HG02884 (cell line): Measurements from ENCODE around the gene ADCY1.

Experiments
- ATAC-seq: cut with Tn5 transposase; IDR thresholded peaks from one replicate; pipeline ENCODE4 v1.9.1; 2021; ENCODE audit warnings: mild to moderate bottlenecking, moderate library complexity; ENCODE audit not compliant: unreplicated experiment

The ADCY1 gene

DNA sequence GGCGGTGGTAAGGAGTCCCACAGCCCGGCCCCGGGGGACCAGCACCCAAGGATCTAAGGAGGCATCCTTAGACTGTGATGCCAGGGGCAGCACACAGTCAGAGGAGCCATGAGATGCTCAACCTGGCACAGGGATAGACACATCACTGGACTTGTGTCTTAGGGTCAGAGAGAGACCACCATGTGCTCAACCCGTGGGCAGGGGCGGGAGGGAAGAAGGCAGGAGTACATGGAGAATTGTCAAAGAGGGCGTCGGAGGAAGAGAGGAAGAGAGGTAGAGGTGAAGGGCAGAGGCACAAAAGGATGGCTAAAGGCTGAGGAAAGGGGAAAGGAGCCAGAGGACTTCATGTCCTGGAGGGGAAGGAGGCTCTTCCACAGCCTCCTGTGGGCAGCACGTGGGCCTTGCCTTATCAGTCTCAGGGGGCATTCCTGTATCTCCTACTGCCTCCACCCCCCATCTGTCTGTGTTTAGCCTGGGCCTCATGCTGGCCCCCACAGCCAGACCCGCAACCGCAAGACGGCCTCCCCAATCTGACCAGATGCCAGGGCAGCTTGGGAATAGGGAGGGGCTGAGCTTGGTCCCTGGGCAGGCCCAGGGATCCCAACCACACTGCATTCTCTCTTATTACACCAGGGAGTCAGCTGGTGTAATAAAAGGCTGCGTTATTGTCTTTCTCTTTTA, 2.2 kb downstream of the ADCY1 start:
- no peak for ATAC-seq

DNA sequence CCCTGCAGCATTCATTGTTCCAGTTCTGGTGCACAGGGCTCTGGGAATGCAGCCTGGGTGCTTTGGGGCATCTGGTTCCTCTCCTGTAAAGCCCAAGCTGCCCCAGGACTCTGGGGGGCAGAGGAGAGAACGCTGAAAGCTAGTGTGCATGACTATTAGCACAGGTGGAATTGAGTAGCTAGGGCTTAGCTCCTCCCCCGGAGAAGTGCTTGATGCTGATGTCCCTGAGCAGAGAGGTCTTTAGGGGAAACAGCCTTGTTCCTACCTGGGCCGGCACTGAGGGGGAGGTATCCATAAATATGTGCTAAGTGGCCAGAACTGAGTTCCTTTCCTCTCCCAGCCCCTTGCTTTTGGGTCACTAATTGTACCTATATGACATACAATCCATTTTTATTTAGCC, 3.9 kb downstream of the ADCY1 start:
- ATAC-seq = no peak

DNA sequence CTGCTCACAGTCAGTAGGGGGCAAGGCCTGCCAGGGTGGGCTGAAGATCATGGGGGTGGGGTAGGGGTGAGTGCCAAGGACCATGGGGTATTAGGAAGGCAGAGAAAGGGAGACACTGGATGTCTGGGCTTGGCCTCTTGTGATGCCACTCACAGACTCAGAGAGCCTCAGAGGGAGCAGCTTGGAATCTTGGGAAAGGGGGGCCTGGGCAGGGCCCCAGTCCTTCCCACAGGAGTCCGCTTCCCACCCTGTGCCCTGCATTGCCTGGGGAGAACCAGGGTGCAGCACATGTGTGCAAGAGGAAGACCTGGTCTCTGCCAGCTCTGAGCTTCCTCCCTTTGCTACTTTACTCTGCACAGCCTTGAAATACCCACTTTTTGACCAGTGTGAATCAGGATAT, 4.3 kb downstream of the ADCY1 start:
- no peak for ATAC-seq

DNA sequence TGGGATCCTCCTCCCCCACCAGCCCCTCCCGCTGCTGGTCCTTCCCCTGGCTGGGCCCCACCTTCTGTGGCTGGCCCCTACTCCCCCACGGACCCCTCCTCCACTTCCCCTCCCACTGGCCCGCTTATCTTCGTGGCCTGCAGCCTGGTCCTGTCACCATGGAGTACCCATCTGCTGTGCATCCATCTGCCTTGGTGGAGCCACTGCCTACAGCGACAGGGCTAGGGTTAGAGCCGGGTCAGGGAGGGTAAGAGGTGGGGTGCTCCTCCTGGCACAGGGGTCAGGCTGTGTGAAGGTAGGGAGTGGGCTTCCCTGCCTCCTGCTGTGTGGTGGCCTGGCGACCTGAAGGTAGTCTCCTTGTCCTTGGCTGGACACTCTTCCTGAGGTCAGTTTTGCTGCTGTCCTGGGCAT, 5.2 kb downstream of the ADCY1 start:
- ATAC-seq = no peak

DNA sequence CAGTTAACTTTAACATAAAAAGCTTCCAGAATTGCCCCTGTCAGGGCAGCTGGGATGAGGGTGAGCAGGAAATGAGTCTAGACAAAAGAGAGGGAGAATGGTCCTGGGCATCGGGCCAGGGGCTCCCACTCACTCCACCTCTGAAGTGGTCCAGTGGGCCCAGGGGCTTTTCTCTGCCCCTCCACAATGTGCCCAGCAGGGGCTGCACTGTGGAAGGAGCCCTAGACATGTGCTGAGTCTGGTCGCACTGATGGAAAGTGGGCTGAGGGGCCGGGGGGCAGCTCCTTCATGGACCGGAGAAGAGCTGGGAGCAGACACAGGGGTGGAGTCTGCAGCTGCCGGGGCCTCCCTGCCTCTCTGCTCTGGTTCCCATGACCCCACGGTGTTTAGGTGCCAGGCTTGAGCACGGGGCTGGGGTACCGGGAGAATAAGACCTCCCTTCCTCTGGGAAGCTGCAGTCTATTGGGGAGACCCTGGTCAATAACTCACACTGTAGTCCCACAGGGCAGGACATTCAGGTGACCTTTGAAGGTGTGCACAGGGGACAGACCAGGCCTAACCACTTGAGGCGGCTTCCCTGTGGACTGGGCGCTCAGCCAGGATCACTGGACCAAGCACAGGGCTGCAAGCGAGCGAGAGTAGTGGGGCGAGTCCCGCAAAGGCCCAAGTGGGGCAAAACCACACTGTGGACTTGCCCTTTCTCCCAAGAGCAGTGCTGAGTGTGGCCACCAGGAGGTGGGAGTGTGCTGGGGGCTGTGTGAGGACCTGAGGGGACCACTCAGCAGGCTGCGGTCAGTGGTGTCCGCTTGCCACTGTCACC, 6.1 kb downstream of the ADCY1 start:
- ATAC-seq = no peak

DNA sequence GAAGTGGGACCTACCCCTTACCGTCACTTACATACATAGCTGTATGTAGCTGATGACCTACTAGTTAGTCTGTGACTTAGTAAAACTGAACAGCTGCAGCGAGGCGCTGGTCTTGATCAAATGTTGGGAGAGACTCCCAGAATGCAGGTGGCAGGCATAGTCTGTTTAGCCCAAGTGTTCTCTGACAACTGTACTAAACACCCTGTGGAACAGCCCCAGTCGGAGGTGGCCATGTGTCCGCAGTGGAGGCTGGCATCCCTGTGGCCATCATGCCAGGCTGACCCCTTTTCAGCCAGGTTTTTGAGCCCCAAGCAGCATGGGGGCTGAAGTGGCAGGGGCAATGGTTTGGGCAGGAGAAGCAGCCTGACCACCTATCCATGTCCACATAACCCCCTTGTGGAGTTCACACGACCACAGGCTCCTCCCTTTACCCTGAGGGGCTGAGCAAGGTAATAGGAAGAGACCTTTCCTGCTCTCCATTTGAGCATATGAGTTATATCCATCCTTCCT, 7.2 kb downstream of the ADCY1 start:
- ATAC-seq = no peak

DNA sequence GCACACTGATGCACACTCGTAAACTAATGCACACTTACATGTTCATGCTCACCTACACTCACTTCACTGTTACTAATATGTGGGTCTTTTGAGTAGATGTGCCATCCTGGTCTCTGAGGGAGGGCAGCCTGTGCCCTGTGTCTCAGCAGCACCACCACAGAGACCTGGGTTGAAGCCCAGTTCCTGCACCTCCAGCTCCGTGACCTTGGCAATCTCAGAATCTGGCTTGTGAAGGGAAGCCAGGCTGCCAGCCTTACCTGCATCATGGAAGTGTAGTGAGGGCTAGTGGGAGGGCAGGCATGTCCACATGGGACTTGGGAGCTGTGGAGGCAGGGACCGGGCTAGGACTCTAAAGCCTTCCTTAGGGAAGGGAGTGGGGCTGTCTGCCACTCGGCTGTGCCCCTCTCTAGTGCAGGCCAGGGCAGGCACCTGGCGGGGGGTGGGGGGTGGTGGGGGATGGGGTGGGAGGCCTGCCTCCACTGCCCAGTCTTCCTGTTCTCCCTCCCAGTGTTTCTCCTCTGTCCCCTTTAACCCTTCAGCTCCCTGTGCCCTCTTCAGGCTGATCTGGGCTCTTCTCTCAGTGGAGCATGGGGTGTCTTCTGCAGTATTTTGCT, 8.1 kb downstream of the ADCY1 start:
- ATAC-seq = no peak

DNA sequence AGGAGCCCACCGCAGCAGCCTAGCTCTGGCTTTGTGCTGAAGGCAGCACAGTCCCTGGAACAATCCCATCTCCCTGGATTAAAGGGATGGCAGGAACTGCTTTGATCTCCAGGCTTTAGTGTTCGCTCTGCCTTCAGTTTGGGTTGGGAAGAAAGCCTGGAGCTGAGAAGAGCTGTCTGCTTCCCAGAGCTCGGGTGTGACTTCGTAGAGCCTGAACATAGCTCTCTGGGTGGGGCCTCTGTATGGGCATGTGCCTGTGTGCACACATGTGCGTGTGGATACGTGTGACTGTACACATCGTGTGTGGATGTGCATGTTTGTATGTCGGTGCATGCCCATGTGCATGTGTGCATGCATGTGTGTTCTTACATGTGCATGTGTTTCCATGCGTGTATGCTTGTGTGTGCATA, 8.7 kb downstream of the ADCY1 start:
- no peak for ATAC-seq

DNA sequence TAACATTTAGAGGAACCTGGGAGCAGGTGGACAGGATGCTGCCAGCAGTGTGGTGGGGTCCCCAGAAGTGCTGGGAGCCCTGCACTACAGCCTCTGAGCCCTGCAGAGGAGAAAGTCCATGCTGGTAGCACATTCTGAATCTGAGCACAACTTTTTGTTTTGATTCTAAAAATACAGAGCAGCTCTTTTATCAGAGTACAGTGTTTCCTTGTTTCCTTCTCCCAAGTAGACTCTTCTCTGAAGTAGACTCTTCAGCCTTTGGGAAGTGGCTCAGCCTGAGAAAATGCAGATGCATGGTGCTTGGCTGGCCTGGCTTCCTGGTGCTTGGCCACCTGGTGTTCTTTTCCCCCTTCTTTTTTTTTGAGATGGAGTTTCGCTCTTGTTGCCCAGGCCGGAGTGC, 9.1 kb downstream of the ADCY1 start:
- no peak for ATAC-seq

DNA sequence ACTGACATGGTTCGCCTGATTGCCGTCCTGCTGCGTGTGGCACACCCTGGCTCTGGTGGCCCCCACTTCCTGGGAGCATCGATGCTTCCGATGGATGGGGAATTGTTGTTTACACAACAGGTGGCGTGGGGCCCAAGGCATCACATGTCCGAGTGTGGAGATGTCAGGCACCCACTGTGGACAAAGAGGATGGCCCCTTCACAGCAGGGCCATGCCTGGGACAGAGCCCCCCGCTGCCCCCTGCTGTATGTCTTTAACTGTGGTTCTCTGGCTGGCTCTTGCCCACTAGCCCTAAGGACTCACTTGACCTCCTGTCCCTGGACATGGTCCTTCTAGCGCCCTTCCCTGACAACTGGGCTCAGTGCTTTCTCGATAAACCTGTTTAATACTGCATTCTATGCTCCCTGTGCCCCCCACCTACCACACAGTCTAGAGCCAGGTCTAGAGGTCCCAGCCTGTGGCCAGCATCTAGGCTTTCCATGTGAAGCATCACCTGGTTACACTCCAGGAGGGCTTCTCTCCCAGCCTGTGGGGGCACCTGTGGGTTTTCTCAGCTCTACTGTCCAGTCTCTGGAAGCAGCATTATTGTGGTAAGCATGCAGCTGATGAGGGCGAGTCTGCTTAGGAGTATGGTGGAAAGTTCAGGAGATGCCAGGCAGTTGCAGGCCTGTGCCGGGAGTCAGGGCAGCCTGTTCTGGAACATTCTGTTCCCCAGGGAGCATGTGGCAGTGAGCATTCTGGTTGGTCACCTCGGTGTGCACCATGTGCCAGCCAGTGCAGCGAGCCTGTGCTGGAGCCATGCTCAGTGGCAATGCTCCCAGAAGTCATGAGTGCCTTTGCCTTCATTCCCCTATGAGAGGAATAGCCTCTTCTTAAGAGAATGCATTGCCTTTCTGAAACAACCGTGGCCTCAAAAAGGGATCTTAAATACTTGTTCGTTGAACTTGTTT, 10.4 kb downstream of the ADCY1 start:
- no peak for ATAC-seq

DNA sequence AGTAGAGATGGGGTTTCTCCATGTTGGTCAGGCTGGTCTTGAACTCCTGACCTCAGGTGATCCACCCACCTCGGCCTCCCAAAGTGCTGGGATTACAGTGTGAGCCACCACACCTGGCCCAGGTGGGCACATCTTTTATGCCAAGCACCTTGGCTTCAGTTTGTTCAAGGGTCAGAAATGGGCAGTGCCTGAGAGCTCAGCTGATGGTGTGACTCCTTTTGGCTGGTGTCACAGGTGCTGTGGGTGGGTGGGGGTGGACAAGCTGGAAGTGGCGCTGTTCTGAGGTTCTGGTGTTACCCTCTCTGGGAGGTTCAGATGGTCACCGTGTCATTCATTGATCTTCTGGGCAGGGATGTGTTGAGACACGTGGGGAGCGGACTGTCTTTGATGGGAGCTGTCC, 11.5 kb downstream of the ADCY1 start:
- ATAC-seq = no peak

DNA sequence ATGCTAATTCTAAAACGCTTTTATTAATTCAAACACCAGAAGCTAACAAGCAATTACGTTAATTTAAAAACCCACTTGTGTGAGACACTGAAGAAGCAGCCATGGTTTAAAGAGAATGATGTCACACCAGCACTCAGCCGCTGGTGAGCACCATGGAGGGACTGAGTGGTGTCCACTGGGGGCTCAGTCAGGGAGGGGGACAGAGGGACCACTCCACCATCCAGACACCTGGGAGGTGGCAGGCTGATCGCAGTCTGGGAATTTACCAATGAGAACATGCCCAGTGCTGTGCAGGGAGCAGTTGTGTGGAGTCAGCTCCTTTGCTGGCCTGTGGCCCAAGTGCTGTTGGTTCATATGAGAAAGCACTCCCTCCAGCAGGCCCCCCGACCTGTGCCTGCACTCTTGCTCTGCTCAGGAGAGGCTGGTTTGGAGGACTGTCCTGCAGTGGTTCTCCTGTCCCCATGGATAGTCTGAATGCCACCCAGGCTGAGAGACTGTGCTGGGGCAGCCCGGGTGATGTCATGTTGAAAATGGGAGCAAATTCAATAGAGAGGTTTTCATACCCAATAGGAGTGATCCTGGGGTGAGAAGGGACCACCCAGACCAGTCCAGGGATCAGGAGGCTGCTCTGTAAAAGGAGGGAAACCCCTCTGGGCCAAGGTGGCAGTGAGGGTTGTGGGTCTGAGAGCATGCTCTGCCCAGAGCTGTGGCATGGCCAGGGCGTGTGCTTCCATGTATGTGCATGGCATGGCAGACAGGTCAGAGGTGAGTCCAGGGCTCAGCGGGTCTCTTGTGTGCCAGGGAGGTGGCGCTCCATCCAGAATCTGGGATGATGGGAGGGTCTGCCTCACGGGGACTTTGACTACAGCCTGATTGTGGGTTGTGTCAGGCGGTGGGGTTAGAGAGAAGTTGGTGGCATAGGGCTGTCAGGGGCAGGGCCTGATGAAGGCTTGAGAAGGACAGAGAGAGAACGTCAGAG, 12.7 kb downstream of the ADCY1 start:
- ATAC-seq = no peak

DNA sequence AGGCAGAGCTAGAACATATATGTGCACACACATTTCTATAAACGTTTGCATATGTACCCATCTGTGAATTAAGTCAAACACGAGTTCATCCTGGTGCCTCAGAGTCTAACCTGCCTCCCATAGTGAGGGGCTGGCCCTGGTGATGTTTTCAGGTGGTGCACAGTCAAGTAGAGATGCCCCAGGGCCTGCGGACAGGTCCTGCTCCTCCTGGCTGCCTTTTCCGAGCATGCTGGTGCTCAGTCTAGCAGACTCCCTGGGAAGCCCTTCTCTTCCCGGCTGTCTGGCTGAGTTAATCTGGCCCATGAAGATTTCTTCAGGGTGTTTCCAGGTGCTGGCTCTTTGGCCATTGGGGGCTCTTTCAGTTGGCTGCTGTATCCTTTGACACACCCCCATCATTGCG, 14.3 kb downstream of the ADCY1 start:
- no peak for ATAC-seq

DNA sequence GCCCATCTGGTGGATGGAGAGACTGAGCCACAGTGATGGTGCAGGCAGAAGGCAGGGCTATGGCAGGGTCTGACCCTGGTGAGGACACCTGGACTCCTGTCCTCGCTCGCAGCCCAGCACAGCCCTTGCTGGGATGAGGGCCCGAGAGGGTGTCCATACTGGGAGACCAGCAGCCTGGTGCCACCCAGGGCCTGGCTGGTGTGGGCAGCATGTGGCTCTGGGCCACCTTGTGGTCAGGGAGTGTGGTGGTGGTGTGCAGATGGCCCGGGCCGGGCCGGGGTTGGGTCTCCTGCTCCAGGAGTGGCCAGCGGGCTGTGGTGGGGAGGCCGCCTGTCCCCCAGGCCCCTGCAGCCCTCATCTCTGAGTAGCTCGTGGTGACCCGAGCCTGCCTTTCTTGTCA, 14.9 kb downstream of the ADCY1 start:
- no peak for ATAC-seq

DNA sequence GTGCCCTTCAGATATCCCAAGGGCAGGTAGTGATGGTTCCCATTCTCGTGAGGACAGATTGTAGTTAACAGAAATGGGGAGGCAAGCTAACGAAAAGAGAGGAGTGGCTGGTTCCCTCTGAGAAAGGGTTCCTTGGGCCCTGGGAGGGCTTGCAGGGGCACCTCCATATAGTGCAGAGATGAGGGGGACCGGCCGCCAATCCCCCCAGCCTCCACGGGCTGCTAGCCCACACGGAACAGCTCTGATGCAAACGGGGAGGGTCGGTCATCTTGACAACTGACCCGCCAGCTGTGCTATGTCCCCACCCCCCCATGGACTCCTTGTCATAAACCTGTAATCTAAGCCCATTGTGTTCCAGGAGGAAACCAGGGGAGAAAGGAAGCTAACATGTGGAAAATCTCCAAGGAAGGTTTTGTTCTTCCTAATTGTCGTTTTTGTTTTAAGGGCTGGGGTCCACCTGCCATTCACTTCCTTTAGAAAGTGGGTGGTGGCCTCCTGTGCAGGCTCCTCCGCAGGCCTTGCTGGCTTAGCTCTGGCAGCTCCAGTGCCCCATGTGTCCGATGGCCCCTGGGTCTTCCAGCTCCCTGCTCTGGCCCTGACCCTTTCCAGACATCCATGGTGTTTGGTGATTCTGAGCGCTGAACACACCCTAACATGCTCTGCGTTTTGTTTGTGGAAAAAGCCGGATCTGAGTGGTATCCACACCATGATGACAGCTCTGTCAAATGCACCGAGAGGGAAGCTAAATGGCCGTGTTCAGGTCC, 15.9 kb downstream of the ADCY1 start:
- ATAC-seq = no peak

DNA sequence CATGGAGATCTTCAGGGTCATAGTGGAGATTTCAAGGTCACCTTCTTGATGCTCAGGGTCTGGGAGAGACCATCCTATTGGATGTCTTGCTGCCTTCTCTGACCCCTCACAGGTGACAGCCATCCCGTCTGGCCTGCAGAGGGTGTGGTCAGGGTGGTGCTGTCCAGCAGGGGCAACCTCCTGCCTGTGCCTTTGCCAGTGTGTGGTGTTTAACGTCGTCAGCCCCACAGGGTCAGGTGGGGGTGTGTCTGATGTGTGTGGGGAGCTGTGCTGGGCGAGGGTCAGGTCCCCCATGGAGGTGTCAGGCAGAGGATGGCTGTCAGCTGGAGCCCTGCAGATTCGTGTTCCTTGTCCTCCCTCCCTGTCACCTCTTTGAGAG, 16.5 kb downstream of the ADCY1 start:
- ATAC-seq = no peak

DNA sequence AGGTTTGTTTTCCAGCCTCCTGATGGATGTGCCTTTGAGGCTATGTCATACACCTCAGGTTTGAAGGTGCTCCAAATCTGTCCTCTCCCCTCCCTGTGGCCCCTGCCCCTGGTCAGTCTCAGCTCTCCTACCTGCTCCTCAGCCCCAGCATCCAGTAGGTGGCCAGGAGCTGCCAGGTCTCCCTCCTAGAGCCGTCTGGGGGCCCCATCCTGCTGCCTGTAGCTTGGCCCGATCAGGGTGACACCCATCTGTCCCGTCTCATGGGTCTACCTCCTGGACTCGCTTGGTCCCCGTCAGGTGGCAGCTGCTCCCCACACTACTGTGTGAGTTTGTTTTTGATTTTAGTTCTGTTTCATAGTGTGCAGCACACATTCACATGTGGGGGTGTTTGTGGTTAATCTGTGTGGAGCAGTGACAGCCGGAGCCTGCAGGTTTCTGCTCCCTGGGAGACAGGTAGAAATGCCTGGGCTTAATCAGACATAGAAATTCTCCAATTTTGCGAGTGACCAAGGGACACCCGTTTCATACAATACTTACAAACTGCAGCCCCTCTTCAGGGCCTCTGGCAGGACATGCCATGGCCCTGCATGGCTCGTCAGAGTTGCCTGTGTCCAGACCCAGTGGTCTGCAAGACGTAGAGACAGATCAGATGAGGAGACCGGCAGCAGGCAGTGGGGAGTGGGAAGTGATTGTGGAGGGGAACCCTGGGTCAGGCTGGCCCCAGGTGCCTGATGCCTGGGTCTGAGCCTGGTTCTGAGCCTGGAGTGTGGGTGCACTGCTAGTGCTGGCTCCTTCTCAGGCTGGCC, 17.1 kb downstream of the ADCY1 start:
- ATAC-seq = no peak
